ENCODE results near the gene H2AZ1.

The H2AZ1 gene

GRCh38 chr4:99946356-99947189 lies 3.5 kb downstream of the H2AZ1 start, which contains the start of gene DNAJB14 (continued):
- no peak for TF ChIP-seq INSM2 (tag by site-specific recombination; IDR thresholded peaks at IDR 0.05)
- 0 out of 2 replicates have a peak, but pooled peaks have one; percentile 22 for TF ChIP-seq KLF9 (tag by site-specific recombination; IDR thresholded peaks at IDR 0.05; ENCODE audit: low read depth)
- peak; percentile 58; the same call in 1 of the 2 replicates for TF ChIP-seq KLF10 (tag by site-specific recombination; IDR thresholded peaks at IDR 0.05)
- TF ChIP-seq ZNF184 (tag by site-specific recombination; IDR thresholded peaks at IDR 0.05): no peak
- no peak for TF ChIP-seq ZNF792 (tag by site-specific recombination; IDR thresholded peaks at IDR 0.05)
- no peak for TF ChIP-seq ZNF416 (tag by site-specific recombination; IDR thresholded peaks at IDR 0.05)
- TF ChIP-seq GLI4 (tag by site-specific recombination; IDR thresholded peaks at IDR 0.05): peak; percentile 51; the same call in 1 of the 2 replicates
- no peak for TF ChIP-seq ZFP41 (tag by site-specific recombination; IDR thresholded peaks at IDR 0.05; ENCODE audit: borderline replicate concordance)
- peak; percentile 76 for TF ChIP-seq ZBTB11 (tag by site-specific recombination; conservative IDR thresholded peaks at IDR 0.05; ENCODE audit: low read depth)
- TF ChIP-seq ZNF561 (tag by site-specific recombination; IDR thresholded peaks at IDR 0.05; ENCODE audit: borderline replicate concordance): peak; percentile 60; the same call in 1 of the 2 replicates
- no peak for TF ChIP-seq ZNF596 (tag by site-specific recombination; IDR thresholded peaks at IDR 0.05)
- no peak for TF ChIP-seq ZNF366 (tag by site-specific recombination; conservative IDR thresholded peaks at IDR 0.05)
- TF ChIP-seq YY2 (tag by site-specific recombination; IDR thresholded peaks at IDR 0.05): 0 out of 2 replicates have a peak, but pooled peaks have one; percentile 20
- TF ChIP-seq ZNF664 (tag by site-specific recombination; IDR thresholded peaks at IDR 0.05): no peak
- TF ChIP-seq ZNF600 (tag by site-specific recombination; IDR thresholded peaks at IDR 0.05): peak; percentile 66
- TF ChIP-seq ZNF19 (tag by site-specific recombination; IDR thresholded peaks at IDR 0.05; ENCODE audit: low read depth): no peak
- TF ChIP-seq ZNF132 (tag by site-specific recombination; IDR thresholded peaks at IDR 0.05; ENCODE audit: borderline replicate concordance): no peak
- no peak; the same call in 1 of the 2 replicates for TF ChIP-seq KLF8 (tag by site-specific recombination; IDR thresholded peaks at IDR 0.05)
- no peak for TF ChIP-seq ZNF658 (tag by site-specific recombination; IDR thresholded peaks at IDR 0.05)
- TF ChIP-seq ZBTB17 (tag by site-specific recombination; IDR thresholded peaks at IDR 0.05): peak; percentile 68; the same call in 1 of the 2 replicates
- no peak for TF ChIP-seq MYNN (tag by site-specific recombination; IDR thresholded peaks at IDR 0.05; ENCODE audit: borderline replicate concordance)
- TF ChIP-seq KLF1 (tag by site-specific recombination; IDR thresholded peaks at IDR 0.05): no peak
- TF ChIP-seq ZNF335 (tag by site-specific recombination; conservative IDR thresholded peaks at IDR 0.05): peak; percentile 67
- no peak for TF ChIP-seq ZNF391 (tag by site-specific recombination; IDR thresholded peaks at IDR 0.05; ENCODE audit: borderline replicate concordance, low read depth)
- no peak for TF ChIP-seq ZBTB1 (tag by site-specific recombination; IDR thresholded peaks at IDR 0.05)
- no peak for TF ChIP-seq PRDM6 (tag by site-specific recombination; IDR thresholded peaks at IDR 0.05)
- TF ChIP-seq ZNF692 (tag by site-specific recombination; IDR thresholded peaks at IDR 0.05): 0 out of 2 replicates have a peak, but pooled peaks have one; percentile 23
- no peak for TF ChIP-seq ZNF362 (tag by site-specific recombination; IDR thresholded peaks at IDR 0.05)
- TF ChIP-seq ZBTB6 (tag by site-specific recombination; IDR thresholded peaks at IDR 0.05): no peak
